ENCODE data around the gene DBNDD1.

The DBNDD1 gene

DNA sequence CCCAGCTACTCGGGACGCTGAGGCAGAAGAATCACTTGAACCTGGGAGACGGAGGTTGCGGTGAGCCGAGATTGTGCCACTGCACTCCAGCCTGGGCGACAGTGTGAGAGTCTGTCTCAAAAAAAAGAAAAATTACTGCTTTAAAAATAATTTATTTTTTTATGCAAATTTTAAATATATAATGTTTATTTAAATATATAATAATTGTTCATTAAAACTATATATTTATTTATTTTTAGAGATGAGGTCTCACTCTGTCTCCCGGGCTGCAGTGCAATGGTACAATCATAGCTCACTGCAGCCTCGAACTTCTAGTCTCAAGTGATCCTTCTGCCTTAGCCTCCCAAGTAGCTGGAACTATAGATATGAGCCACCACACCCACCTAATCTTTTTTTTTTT is 15.2 kb upstream of the DBNDD1 start:
- no peak for DNase-seq

DNA sequence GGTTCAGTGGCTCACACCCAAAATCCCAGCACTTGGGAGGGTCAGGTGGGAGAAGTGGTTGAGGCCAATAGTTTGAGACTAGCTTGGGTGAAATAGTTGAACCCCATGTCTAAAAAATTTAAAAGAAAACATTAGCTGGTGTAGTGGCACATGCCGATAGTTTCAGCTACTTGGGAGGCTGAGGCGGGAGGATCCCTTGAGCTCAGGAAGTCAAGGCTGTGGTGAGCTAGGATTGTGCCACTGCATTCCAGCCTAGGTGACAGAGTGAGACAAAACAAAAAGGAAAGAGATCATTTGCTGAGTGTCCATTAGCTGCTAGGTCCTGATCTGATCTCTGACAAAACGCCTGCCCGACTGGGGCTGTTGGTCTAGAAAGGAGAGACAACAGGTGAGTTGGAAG is 14.1 kb upstream of the DBNDD1 start:
- DNase-seq, result peak; percentile 23

DNA sequence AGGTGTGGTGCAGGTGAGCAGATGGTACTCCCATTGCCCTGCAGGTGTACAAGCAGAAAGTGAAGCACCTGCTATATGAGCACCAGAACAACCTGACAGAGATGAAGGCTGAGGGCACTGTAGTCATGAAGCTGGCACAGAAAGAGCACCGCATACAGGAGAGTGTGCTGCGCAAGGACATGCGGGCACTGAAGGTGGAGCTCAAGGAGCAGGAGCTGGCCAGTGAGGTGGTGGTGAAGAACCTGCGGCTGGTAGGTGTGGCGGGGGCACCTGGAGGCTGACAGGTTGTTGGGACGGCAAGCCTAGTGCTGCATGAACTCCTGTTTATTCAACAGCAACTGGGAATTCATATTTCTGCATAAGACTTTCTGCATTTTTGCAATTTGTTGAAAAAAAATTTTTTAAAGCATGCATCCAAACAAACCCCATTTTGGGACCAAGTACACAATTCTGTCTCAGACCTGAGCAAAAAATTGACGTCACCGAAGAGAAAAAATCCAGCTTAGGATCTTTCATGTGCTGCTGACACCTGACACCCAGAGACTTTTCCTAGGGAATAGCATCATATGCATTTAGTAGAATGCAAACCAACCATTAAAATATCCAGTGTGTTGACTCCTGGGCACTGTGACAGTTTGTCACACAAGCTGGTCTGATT is 13.5 kb upstream of the DBNDD1 start:
- peak; percentile 41 for DNase-seq

DNA sequence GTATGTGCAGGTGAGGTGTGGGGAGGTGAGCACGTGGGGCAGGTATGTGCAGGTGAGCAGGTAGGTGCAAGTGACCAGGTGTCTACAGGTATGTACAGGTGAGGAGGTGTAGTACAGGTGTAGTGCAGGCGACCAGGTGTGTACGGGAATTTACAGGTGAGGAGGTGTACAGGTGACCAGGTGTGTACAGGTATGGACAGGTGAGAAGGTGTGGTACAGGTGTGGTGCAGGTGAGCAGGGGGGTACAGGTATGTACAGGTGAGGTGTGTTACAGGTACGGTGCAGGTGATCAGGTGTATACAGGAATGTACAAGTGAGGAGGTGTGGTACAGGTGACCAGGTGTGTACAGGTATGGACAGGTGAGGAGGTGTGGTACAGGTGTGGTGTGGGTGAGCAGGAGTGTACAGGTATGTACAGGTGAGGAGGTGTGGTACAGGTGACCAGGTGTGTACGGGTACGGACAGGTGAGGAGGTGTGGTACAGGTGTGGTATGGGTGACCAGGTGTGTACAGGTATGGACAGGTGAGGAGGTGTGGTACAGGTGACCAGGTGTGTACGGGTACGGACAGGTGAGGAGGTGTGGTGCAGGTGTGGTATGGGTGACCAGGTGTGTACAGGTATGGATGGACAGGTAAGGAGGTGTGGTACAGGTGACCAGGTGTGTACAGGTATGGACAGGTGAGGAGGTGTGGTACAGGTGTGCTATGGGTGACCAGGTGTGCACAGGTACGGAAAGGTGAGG is 12.8 kb upstream of the DBNDD1 start:
- peak; percentile 40 for DNase-seq

DNA sequence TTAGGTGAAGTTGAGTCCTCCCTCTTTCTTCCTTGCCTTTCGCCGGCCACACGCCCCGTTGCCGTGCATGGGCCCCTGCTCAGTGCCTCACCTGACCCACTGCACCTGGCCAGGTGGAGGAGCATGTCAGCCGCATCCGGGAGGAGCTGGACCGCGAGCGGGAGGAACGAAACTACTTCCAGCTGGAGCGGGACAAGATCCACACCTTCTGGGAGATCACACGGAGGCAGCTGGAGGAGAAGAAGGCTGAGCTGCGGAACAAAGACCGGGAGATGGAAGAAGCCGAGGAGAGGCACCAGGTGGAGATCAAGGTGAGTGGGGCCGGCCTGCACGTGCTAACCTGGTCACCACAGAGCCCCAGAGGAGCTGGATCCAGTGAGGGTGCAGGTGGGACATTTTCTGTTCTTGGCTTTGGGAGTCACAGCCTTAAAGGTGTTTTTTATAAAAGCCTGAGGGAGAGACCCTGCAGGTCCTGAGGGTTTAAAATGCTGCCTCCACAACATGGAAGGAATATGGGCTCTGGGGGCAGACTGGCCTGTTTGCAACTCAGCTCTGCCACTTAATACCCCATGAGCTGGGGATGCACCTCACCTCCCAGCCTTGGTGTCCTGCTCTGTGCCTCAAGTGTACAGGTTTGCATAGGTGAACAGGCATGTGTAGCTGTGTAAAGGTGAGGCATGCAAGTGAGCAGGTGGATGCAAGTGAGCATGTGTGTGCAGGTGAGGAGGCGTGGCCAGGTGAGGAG is 12.1 kb upstream of the DBNDD1 start:
- peak; percentile 37 for DNase-seq

DNA sequence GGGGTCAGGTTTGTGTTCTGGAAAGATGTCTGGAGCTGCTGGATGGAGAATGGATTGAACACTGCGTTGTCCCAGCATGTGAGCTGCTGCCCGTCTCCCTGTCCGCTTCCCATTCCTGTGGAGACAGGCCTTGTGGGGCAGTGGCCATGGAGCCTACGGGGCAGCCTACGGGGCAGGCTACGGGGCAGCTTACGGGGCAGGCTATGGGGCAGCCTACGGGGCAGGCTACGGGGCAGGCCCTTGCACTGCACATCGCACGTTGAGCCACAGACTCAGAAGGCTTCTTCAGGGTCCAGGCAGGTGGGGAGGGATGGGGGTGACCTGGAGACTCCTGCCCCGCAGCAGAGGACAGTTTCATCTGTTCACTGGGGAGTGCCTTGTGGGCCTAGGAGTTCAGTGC is 9.7 kb upstream of the DBNDD1 start:
- no peak for DNase-seq

DNA sequence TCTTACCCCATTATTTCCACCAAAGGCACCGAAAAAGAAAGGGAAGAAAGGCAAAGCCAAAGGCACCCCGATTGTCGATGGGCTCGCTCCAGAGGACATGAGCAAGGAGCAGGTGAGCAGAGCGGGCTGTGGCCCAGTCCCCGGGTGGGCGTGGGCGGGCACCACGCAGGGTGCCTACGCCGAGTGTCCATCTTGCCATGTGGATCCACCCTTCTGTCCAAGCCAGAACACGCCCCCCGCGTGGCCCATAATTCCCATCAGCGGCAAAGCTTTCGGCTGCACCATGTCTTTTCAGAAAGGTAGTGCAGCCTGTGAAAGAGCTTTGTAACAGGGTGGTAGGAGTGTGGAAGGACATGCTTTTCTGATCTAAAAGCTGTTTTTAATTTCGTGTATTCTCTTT is 8.4 kb upstream of the DBNDD1 start:
- no peak for DNase-seq

DNA sequence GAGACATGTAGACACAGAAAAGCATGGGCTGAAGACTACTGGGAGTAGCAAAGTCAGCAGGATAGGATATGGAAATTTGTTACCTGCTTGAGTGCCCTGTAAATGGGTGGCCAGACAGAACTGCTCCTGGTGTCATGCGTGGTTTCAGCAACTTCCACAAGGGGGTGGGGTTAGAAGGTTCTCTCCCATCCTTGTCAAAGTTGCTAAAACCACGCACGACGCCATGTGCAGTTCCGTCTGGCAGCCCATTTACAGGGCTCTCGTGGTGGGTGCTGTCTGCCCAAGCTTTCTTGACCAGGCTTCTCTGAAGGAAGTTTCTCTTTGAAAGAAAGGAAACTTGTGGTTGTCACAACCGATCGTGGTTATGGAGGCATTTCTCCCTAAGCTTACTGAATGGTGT is 6.9 kb upstream of the DBNDD1 start:
- no peak for DNase-seq

DNA sequence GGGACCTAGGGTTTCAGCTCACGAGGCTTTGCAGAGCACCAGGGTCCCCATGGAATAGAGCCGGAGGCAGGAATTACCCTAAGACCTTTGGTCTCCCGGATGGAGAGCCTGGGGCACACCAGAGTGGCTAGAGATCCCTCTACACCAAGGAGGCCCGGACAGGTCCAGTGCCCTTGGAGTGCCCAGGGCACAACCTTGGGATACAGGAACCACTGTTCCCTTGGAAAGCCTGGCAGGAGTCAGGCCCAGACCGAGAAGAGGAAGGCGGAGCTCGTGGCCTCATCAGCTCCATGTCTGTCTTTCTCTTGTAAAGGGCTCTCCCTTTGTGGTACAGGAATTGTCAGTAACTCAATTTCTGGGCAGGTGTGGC is 3.8 kb upstream of the DBNDD1 start:
- DNase-seq, result no peak

DNA sequence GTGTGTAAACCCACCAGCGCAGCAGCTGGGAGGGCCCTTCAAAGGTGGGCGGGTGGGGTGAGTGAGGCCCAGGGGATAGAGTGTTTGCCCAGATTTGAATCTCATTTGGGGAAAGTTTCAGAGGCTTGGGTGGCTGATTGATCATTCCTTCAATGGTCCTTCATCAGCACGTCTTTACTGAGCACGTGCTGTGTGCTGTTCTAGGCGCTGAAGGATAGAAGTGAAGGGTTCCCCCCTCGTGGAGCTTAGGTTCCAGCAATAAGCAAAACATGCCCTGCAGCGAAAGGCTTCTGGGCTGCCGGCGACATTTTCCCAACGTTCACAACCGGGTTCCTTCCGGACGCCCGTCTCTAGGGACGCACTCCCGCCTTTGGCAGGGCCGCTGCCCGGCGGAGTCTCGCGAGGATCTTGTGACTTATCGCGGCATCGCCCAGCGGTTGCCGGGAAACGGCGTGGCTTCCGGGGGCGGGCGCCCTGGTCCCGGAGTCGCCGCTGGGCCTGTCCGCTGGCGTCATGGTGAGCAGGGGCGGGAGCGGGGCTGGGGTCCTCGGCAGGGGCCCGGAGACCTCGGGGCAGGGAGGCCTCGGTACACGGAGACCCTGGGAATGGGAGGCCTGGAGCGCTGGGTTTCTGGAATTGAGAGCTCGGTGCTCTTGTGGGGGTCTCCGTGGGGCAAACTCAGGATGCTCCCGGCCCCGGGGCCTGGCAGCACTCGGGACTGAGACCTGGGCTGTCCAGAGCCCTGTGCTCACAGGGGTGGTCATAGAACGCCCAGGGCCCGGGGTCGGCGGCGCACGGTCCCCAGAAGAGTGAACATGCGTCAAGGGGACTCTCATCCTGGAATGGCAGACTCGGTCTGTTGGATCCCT is 3.2 kb upstream of the DBNDD1 start:
- peak; percentile 89 for DNase-seq

DNA sequence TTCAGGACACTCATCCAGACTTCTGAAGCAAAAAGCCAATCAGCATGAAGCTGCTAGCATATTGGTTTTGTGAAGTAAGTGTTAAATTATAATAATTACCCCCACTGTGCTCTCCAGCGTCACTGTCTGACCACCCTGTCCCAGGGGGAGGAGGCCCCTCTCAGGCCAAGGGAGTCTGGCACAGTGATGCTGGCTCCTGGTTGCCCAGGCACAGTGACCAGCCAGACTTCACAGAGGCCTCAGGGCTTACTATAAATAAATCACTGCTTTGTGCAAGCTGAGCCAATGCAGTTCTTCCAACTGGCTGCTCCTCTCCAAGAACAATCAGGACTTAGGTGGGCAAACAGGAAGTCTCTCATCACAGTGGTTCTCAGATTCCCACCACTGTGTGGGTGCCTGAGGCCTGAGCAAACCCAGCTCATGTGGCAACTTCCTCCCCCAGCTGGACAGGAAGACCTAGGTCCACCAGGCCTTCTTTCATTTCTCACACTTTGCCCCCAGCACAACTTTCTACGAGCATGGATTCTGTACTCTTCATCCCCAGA is 1.7 kb upstream of the DBNDD1 start:
- peak; percentile 62 for DNase-seq

DNA sequence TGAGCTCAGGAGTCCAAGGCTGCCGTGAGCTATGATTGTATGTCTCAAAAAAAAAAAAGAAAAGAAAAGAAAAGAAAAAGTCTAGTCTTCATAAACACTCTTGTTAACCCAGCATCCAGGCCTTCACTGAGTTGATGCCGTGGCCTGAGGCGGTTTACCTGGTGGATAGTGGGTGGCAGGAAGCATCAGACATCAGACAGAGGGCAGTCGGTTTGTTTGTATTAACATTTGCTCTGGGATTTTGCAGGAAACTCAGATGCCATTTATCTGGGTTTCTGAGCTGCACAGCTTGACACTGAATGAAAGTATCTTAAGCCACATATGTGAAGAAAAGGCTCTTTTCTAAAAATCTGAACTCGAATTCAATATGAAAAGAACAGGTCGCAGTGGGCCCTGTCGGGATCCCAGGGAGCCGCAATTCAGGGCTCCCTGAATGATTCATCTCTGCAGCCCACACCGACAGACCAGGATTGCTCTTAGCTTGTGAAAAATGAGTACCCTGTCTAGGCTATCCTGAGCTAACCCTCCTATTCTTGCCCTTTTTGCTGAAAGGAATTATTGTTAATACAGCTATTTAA is 1.1 kb upstream of the DBNDD1 start:
- DNase-seq, result peak; percentile 40

DNA sequence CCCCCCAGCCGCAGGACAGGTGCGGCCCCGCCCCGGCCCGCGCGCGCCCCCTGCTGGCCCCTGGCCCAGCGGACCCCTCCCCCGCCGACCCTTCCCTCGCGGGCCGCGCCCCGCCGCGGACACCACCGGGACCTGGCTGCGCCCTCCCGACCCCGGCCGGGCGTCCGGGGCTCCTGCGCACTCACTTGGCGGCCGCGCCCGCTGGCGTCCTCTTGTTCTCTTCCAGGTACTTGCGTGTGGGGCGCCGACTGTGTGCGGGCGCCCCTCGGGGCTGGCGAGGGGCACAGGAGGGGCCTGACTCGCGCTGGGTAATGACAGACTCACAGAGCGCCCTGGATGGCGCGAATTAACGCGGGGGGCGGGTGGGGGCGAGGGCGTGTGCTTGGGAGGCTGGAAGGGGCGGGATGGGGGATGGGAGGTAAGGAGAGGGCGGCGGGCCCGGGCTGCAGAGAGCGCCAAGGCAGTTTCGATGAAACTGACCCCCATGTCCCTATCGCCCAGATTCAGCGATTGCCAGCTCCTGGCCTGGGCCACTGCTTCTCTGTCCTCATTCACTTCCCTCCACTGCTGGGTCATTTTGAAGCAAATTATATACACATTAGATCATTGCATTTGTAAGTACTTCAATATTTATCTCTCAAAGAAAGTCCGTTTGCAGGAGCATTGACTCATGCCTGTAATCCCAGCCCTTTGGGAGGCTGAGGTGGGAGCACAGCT is 445 bp upstream of the DBNDD1 start:
- peak; percentile 72 for DNase-seq

DNA sequence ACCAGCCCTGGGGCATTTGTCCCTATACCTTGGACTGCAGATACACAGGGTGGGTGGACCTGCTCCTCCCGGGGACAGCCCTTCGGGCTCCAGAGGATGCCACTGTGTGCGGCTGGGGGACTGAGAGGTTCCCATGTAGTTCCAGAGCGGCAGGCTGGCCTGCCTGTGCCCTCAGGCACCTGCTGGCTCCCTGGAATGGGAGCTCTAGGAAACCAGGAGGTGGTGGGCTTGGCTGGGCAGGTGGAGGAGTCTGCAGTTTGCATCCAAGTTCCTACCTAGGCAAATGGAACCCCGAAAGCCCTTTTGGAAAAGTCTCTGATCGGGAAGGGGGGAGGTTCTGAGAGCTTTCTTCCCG is 982 bp downstream of the DBNDD1 start:
- DNase-seq, result no peak

DNA sequence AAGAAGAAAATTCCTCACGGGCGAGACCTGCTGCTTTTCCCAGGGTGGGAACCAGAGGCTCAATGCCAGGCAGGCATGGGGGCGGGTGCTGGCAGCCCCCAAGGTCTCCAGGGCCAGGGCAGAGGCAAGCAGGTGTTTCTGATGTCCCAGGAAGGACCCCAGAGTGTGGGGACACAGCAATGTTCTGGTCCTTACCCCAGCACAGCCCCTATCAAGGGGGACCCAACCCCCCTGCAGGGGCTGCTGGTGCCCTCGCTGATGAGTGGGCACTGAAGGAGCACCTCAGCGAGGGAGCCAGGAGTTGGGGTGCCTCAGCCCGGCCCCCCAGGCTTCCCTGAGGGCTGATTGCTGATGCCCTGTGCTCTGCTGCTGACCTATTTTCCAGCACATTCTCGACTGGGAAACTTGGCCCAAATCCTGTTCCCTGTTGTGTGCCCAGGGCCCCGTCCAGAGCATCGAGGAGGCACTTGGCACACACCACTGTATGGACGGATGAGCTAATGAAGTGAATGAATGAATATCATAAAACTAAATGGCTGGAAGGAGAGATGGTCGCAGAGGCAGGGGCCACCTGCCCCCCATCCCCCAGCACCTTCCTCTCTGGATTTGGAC is 2.8 kb downstream of the DBNDD1 start:
- DNase-seq, result no peak

DNA sequence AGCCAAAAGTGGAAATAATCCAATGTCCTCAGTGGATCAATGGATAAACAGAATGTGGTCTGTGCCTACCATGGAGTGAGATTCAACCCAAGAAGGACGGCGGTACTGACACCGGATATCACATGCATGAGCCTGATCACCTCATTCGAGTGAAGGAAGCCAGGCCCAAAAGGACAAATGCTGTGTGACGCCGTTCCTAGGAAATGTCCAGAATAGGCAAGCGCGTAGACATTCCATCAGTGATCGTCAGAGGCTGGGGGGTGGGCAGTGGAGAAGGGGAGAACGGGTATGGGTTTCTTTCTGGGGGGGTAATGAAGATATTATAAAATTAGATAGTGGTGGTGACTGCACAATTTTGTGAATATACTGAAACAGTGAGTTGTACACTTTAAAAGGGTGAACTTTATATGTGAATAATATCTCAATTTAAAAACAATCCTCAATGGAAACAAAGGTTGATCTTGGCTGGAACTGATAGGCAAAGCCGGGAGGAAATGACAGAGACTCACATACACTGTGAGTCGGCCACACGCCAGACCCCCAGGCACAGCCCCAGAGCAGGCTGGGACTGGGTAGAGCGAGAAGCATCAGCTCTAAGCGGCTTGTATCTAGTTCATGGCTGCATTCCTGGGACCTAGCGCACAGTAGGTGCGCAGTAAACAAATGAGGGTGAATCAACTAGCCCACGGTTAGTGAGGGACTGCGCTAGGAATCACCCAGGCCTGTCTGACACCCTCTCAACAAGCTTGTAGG is 3.5 kb downstream of the DBNDD1 start:
- no peak for DNase-seq

DNA sequence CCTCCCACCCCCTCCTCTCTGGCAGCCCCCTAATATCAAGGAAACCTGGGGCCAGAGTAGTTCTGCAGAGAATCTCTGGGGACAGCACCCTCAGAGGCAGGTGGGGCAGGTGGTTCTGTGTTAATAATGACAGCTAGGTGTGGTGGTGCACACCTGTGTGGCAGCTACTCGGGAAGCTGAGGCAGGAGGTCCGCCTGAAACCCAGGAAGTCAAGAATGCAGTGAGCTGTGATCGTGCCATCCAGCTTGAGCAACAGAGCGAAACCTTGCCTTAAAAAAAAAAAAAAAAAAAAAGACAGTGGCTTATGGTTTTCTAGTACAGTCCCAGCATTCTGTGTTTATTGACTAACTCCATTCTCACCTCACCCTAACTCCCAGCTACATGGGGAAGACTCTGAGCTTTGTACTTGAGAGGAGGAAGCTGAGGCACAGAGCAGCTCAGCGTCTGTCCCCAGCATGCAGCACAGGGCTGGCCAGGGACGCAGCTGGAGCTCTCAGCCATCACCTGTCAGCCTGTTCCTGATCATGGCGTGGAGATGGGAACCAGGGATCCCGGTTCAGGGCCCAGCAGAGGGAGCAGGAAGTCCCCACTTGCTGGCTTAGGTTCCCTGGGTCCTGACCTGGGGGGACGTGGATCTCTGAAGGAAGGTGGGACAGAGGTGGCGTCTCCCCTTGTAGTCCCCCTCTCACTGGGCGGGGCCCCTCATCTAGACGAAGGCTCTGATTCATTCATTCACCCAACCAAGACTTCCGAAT is 6.1 kb downstream of the DBNDD1 start:
- no peak for DNase-seq

DNA sequence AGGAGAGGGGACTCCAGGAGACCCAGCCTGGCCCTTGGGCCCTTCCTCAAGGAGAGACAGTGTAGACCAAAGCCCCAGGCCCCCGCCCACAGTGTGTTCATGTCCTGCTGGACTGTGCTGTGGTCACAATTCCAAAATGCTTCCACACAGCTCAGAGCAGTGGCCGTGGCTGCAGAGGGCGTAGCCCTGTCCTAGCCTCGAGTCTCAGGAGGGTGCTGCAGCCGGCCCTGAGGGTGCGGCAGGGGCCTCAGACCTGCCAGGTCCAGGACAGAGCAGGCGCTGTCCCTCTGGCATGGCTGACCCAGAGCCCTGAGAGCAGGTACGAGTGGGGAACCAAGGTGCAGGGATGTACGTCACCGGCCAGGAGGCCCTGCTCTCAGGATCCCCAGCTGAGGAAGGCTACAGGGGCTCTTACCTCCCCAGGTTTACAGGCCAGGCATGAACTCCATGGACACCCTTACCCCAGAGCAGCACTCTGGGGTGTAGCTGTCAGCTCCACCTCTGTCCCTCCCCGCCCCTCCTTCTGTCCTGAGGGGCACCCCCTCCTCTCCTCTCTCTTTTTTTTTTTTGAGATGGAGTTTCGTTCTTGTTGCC is 7.3 kb downstream of the DBNDD1 start:
- DNase-seq, result no peak

DNA sequence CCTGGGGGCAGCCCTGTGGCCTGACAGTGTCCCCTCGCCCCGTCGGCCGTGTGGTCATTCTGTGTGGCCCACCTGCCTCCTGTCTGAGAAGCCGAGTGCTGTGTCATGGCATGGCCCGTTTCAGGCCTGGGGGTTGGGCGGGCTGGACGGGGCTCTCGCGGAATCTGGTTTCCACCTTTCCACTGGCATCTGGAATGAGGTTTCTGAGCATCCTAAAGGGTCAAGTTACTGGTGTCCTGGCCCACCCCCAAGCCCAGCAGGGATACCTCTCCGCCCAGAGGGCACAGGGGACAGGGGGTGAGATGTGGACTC is 7.8 kb downstream of the DBNDD1 start:
- no peak for DNase-seq

Measured in EL (cell line).